Activated CD8-positive, alpha-beta T cell treated with anti-CD3 and anti-CD28 coated beads for 36 hours (primary cell): ENCODE data around the gene SCART1. TPM values are rescaled to one million over a fixed set of nuclear protein-coding genes. Genes with fewer than 3 reads are reported as not detected.

ENCODE experiments used
- ATAC-seq: fragments of 200-7000 bp; cut with Tn5 transposase; one replicate; pipeline ENCODE4 v1.10.0; 2021; ENCODE audit warnings: mild to moderate bottlenecking, moderate library complexity
- CTCF ChIA-PET: fragments of 350-600 bp; sonication (Branson Sonifier 250); formaldehyde crosslinking; loops from one replicate; lab custom pipeline; 2021; ENCODE audit warnings: antibody characterized with exemption; lab: Charles Lee
- POLR2A ChIA-PET: fragments of 350-600 bp; sonication (Branson Sonifier 250); formaldehyde crosslinking; loops from one replicate; lab custom pipeline; 2021; ENCODE audit warnings: antibody characterized with exemption; lab: Charles Lee
- DNase-seq: peaks from one replicate; pipeline ENCODE4 v3.0.0-alpha.2; 2020
- H3K27ac Mint-ChIP-seq: one replicate; pipeline ENCODE4 v1.8.0; 2021; ENCODE audit warnings: mild to moderate bottlenecking, mixed read lengths
- H3K27me3 Mint-ChIP-seq: one replicate; pipeline ENCODE4 v1.8.0; 2021; ENCODE audit warnings: mixed read lengths
- H3K36me3 Mint-ChIP-seq: one replicate; pipeline ENCODE4 v1.8.0; 2021; ENCODE audit warnings: low read depth, mixed read lengths
- H3K4me1 Mint-ChIP-seq: one replicate; pipeline ENCODE4 v1.8.0; 2021; ENCODE audit warnings: low read depth, mixed read lengths
- H3K4me3 Mint-ChIP-seq: one replicate; pipeline ENCODE4 v1.8.0; 2021; ENCODE audit warnings: mild to moderate bottlenecking, moderate library complexity, mixed read lengths
- H3K9me3 Mint-ChIP-seq: one replicate; pipeline ENCODE4 v1.8.0; 2021; ENCODE audit warnings: mixed read lengths
- CTCF ChIP-seq: fragments of 200-600 bp; IDR thresholded peaks from one replicate; pipeline ENCODE4 v1.8.0; 2022; ENCODE audit warnings: antibody characterized with exemption, mild to moderate bottlenecking
- intact Hi-C: fragments of 100-400 bp; cut with micrococcal nuclease; formaldehyde crosslinking; loops from one replicate; pipeline ENCODE4 v1.10.0; 2022
- total RNA-seq, 2 experiments: library from RNA; stranded (reverse); gene quantifications; one replicate each; pipeline ENCODE4 v1.2.3, GENCODE V29; 2021

Gene SCART1
- total RNA-seq, 2 experiments from 2014 or later = 2.8 to 2.9 TPM

- no peak overlapping the region for H3K27ac Mint-ChIP-seq
- DNase-seq (no peak), ATAC-seq (no peak)
- H3K4me3 Mint-ChIP-seq = no peak overlapping the region
- TF ChIP-seq CTCF = no peak
- ChIA-PET POLR2A (no interaction called here), CTCF (no interaction called here)
- no peaks in the 10 kb centered on the region for H3K4me1 Mint-ChIP-seq
- H3K36me3 Mint-ChIP-seq = no peaks in the 10 kb centered on the region
- intact Hi-C loops = no loop called here
- H3K27me3 Mint-ChIP-seq = no peaks in the 10 kb centered on the region
- H3K9me3 Mint-ChIP-seq = no peaks in the 10 kb centered on the region
These were observed 7.3 kb downstream of the SCART1 start for GRCh38 chr10:133461027-133461426.

- no peaks in the 10 kb centered on the region for H3K27me3 Mint-ChIP-seq
- DNase-seq (no peak), ATAC-seq (no peak)
- H3K4me3 Mint-ChIP-seq = no peak overlapping the region
- no peaks in the 10 kb centered on the region for H3K36me3 Mint-ChIP-seq
- POLR2A ChIA-PET = no interaction called here
- H3K27ac Mint-ChIP-seq = no peak overlapping the region
- CTCF ChIA-PET = no interaction called here
- H3K4me1 Mint-ChIP-seq = no peaks in the 10 kb centered on the region
- TF ChIP-seq CTCF = no peak
- no peaks in the 10 kb centered on the region for H3K9me3 Mint-ChIP-seq
- intact Hi-C loops = no loop called here
These were observed 8.1 kb downstream of the SCART1 start for GRCh38 chr10:133461841-133462240.

GRCh38 chr10:133462512-133463305, 9.0 kb downstream of the SCART1 start:
- ATAC-seq (no peak), DNase-seq (no peak)
- Mint-ChIP-seq H3K4me1 (no peaks in the 10 kb centered on the region), H3K27me3 (no peaks in the 10 kb centered on the region), H3K36me3 (peaks cover 2% of the 10 kb centered on the region), H3K4me3 (no peak overlapping the region), H3K9me3 (no peaks in the 10 kb centered on the region), H3K27ac (no peak overlapping the region)
- intact Hi-C loops = no loop called here
- ChIA-PET POLR2A (no interaction called here), CTCF (interaction anchor here (1.1 to 1.2 kb wide), 2 partner anchors 25 to 133 kb away, joined by 4 to 5 read pairs; no protein-coding TSS in a partner anchor)
- no peak for TF ChIP-seq CTCF

GRCh38 chr10:133464582-133465031, 10.9 kb downstream of the SCART1 start:
- TF ChIP-seq CTCF = no peak
- Mint-ChIP-seq H3K27ac (no peak overlapping the region), H3K4me1 (no peaks in the 10 kb centered on the region), H3K4me3 (no peak overlapping the region), H3K36me3 (peaks cover 9% of the 10 kb centered on the region), H3K9me3 (no peaks in the 10 kb centered on the region), H3K27me3 (no peaks in the 10 kb centered on the region)
- ChIA-PET CTCF (interaction anchor here (1.2 kb wide), 1 partner anchor 135 kb away, joined by 3 read pairs; no protein-coding TSS in a partner anchor), POLR2A (no interaction called here)
- ATAC-seq = no peak
- intact Hi-C loops = no loop called here
- DNase-seq = no peak

- no peak overlapping the region for H3K4me3 Mint-ChIP-seq
- DNase-seq (no peak), ATAC-seq (no peak)
- no peak overlapping the region for H3K27ac Mint-ChIP-seq
- CTCF ChIA-PET = no interaction called here
- TF ChIP-seq CTCF = no peak
- H3K9me3 Mint-ChIP-seq = no peaks in the 10 kb centered on the region
- intact Hi-C loops = no loop called here
- no peaks in the 10 kb centered on the region for H3K27me3 Mint-ChIP-seq
- H3K4me1 Mint-ChIP-seq = no peaks in the 10 kb centered on the region
- H3K36me3 Mint-ChIP-seq = peaks cover 11% of the 10 kb centered on the region
- POLR2A ChIA-PET = interaction anchor here (0.6 kb wide), 1 partner anchor 8 kb away, joined by 3 read pairs; no protein-coding TSS in a partner anchor
These were observed 11.6 kb downstream of the SCART1 start for GRCh38 chr10:133465191-133465949.
